ENCODE results near the gene DERL3.

DERL3 gene

DNA sequence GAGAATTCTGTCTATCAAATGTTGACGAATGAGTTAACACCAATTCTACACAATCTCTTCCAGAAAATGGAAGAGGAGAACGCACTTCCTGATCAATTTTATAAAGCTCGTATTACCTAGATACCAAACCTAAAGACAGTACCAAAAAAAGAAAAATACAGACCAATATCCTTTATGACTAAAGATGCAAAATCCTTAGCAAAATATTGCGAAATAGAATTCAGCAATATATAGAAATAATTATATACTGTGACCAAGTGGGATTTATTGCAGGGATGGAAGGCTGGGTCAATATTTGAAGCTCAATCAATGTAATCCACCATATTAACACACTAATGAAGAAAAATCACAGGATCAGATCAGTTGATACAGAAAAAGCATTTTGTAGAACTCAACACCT, 26.4 kb downstream of the DERL3 start:
- peaks cover 34% of the 10 kb centered on the region for H3K36me3 ChIP-seq (ENCODE audit: insufficient read depth, insufficient read length, low read length)
- H3K4me3 ChIP-seq (ENCODE audit: insufficient read length, low read depth), result no peak overlapping the region
- H3K27me3 ChIP-seq (ENCODE audit: insufficient read depth, insufficient read length), result no peaks in the 10 kb centered on the region
- H3K9me3 ChIP-seq (ENCODE audit: insufficient read depth, low read length), result no peaks in the 10 kb centered on the region
- no peaks in the 10 kb centered on the region for H3K4me1 ChIP-seq (ENCODE audit: insufficient read depth, insufficient read length)
- TF ChIP-seq YY1 (IDR thresholded peaks at IDR 0.05; ENCODE audit: insufficient read depth, insufficient read length) (no peak), ZNF274 (IDR thresholded peaks at IDR 0.05; ENCODE audit: low read depth, low read length) (no peak), SUZ12 (IDR thresholded peaks at IDR 0.05; ENCODE audit: extremely low read depth, insufficient read depth, insufficient read length) (no peak)
- H3K9ac ChIP-seq (ENCODE audit: insufficient read length, low read depth), result no peak overlapping the region
- no peak for DNase-seq (ENCODE audit: low read depth, low spot score)

DNA sequence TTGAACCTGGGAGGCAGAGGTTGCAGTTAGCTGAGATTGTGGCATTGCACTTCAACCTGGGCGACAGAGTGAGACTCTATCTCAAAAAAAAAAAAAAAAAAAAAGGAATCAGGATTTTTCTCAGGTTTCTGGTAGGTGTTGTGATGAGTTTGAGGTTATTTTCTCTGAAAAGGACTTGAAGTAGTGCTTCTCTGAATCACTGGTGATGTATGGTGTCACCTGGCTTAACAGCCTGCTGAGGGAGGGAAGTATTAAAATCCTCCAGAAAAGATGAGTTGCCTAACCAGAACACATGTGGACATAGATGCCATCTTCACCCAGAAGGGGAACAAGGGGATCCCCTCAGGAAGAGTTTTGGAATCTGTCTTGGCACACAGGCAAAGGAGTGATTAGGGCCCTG, 32.0 kb downstream of the DERL3 start:
- no peak for DNase-seq (ENCODE audit: low read depth, low spot score)
- TF ChIP-seq ZNF274 (IDR thresholded peaks at IDR 0.05; ENCODE audit: low read depth, low read length) (no peak), YY1 (IDR thresholded peaks at IDR 0.05; ENCODE audit: insufficient read depth, insufficient read length) (no peak), SUZ12 (IDR thresholded peaks at IDR 0.05; ENCODE audit: extremely low read depth, insufficient read depth, insufficient read length) (no peak)
- no peaks in the 10 kb centered on the region for H3K27me3 ChIP-seq (ENCODE audit: insufficient read depth, insufficient read length)
- no peak overlapping the region for H3K9ac ChIP-seq (ENCODE audit: insufficient read length, low read depth)
- no peak overlapping the region for H3K4me3 ChIP-seq (ENCODE audit: insufficient read length, low read depth)
- no peaks in the 10 kb centered on the region for H3K9me3 ChIP-seq (ENCODE audit: insufficient read depth, low read length)
- peaks cover 56% of the 10 kb centered on the region for H3K36me3 ChIP-seq (ENCODE audit: insufficient read depth, insufficient read length, low read length)
- peaks cover 7% of the 10 kb centered on the region for H3K4me1 ChIP-seq (ENCODE audit: insufficient read depth, insufficient read length)

DNA sequence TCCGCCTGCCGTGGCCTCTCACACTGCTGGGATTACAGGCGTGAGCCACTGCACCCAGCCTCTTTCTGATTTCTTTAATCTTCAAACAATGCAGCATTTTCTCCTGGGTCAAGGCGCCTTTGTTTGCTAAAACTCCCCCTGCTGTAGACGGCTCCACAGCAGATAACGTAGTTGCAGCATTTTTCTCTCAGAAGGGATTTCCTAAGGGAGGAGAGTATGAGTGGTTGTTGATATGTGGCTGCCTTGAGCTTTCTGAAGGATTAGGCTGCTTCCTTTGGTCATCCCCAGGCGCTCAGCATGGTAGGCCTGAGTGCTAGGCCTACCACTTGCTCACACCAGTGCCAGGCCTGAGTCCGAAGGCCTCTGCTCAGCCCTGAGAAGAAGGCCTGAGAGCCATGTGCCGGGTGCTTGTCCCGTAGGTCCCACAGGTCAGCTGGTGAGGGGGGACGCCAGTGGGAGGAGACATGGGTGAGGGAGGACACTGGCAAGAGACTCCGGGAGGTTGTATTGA, 34.0 kb downstream of the DERL3 start:
- peaks cover 7% of the 10 kb centered on the region for H3K4me1 ChIP-seq (ENCODE audit: insufficient read depth, insufficient read length)
- H3K36me3 ChIP-seq (ENCODE audit: insufficient read depth, insufficient read length, low read length), result peaks cover 66% of the 10 kb centered on the region
- H3K9me3 ChIP-seq (ENCODE audit: insufficient read depth, low read length), result no peaks in the 10 kb centered on the region
- TF ChIP-seq SUZ12 (IDR thresholded peaks at IDR 0.05; ENCODE audit: extremely low read depth, insufficient read depth, insufficient read length) (no peak), YY1 (IDR thresholded peaks at IDR 0.05; ENCODE audit: insufficient read depth, insufficient read length) (no peak)
- H3K27me3 ChIP-seq (ENCODE audit: insufficient read depth, insufficient read length), result no peaks in the 10 kb centered on the region
- H3K9ac ChIP-seq (ENCODE audit: insufficient read length, low read depth), result no peak overlapping the region
- H3K4me3 ChIP-seq (ENCODE audit: insufficient read length, low read depth), result no peak overlapping the region
- DNase-seq (ENCODE audit: low read depth, low spot score), result no peak

DNA sequence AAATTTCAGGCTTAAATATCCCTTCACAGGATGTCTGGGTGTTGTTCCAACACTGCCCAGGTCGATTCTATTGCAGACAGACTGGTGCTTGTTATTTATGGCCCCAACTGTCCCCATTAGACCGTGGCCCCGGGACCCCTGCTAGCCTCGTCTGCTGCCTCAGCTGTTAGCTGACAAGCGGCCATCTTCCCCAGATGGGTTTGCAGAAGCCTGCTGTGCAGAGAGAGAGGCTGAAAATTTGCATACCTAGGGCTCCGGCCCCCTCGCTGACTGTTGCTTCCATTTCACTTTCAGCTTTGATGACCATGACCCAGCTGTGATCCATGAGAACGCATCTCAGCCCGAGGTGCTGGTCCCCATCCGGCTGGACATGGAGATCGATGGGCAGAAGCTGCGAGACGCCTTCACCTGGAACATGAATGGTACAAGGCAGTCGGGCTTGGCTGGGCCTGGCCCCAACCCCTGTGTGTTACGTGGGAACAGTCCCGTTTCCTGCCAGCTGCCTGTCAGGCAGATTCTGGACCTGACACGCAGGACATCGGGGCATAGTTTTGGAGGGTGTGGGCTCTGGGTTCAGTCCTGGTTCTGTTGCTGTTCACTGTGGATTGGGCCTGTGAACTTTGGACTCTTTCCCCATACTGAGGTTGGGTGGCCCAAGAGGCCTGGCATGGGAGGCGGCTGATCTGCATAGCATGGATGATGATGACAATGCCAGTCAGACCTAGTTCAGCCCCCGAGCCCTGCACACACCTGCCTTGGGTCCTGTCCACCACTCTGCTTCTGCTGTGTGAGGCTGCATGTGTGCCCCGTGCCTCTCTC, 35.6 kb downstream of the DERL3 start:
- TF ChIP-seq ZNF274 (IDR thresholded peaks at IDR 0.05; ENCODE audit: low read depth, low read length), result no peak
- no peak for TF ChIP-seq YY1 (IDR thresholded peaks at IDR 0.05; ENCODE audit: insufficient read depth, insufficient read length)
- TF ChIP-seq SUZ12 (IDR thresholded peaks at IDR 0.05; ENCODE audit: extremely low read depth, insufficient read depth, insufficient read length), result no peak
- peaks cover 7% of the 10 kb centered on the region for H3K4me1 ChIP-seq (ENCODE audit: insufficient read depth, insufficient read length)
- no peaks in the 10 kb centered on the region for H3K9me3 ChIP-seq (ENCODE audit: insufficient read depth, low read length)
- no peaks in the 10 kb centered on the region for H3K27me3 ChIP-seq (ENCODE audit: insufficient read depth, insufficient read length)
- peaks cover 76% of the 10 kb centered on the region for H3K36me3 ChIP-seq (ENCODE audit: insufficient read depth, insufficient read length, low read length)
- H3K9ac ChIP-seq (ENCODE audit: insufficient read length, low read depth), result no peak overlapping the region
- H3K4me3 ChIP-seq (ENCODE audit: insufficient read length, low read depth), result no peak overlapping the region
- no peak for DNase-seq (ENCODE audit: low read depth, low spot score)

DNA sequence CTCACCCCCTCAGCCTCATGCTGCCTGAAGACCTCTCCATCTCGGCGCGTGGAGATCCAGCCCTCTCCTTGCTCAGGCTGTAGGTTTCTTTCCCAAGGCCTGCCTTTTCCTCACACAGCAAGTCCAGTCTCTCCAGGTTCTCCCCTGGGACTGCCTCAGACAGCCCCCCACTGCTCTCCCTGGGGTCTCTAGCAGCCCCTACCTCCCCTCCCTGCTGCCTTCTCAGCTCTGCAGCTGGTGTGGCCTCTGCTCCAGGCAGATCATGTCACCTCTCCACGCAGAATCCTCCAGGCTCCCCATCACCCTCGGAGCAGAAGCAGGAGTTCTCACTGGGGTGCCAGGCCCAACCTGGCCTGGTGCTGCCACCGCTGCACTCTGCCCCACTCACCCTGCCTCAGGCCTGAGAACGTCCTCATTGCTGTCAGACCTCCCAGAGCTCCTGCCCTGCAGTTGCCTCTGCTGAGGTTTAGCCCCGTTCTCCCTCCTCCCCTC, 36.9 kb downstream of the DERL3 start:
- Histone ChIP-seq H3K36me3 (ENCODE audit: insufficient read depth, insufficient read length, low read length) (peaks cover 78% of the 10 kb centered on the region), H3K27me3 (ENCODE audit: insufficient read depth, insufficient read length) (no peaks in the 10 kb centered on the region), H3K4me3 (ENCODE audit: insufficient read length, low read depth) (no peak overlapping the region), H3K9me3 (ENCODE audit: insufficient read depth, low read length) (no peaks in the 10 kb centered on the region), H3K4me1 (ENCODE audit: insufficient read depth, insufficient read length) (peaks cover 7% of the 10 kb centered on the region), H3K9ac (ENCODE audit: insufficient read length, low read depth) (no peak overlapping the region)
- no peak for DNase-seq (ENCODE audit: low read depth, low spot score)
- TF ChIP-seq YY1 (IDR thresholded peaks at IDR 0.05; ENCODE audit: insufficient read depth, insufficient read length) (no peak), ZNF274 (IDR thresholded peaks at IDR 0.05; ENCODE audit: low read depth, low read length) (no peak)

DNA sequence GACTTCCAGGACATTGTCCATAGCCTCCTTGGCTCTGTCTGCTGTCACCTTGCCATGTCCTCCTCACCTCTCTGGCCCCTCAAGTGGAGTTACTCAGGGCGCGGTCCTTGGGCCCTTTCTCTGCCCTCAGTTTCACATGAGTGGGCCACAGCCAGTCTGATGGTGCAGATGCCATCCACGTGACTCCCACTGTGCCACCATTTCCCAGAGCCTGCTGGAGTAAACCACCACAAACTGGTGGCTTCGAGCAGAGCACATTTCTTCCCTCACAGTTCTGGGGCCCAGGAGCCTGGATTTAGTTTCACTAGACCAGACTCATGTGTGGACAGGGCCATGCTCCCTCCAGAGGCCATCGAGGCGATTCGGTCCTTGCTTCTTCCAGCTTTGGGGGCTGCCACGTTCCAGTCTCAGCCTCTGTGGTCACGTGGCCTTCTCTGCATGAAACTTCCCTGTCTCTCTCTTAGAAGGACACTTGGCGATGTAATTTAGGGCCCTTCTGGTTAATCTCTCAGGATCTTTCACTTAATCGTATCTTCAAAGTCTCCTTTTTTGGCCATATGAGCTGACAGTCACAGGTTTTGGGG, 37.5 kb downstream of the DERL3 start:
- Histone ChIP-seq H3K27me3 (ENCODE audit: insufficient read depth, insufficient read length) (no peaks in the 10 kb centered on the region), H3K9me3 (ENCODE audit: insufficient read depth, low read length) (no peaks in the 10 kb centered on the region), H3K4me1 (ENCODE audit: insufficient read depth, insufficient read length) (peaks cover 7% of the 10 kb centered on the region), H3K36me3 (ENCODE audit: insufficient read depth, insufficient read length, low read length) (peaks cover 77% of the 10 kb centered on the region), H3K9ac (ENCODE audit: insufficient read length, low read depth) (no peak overlapping the region), H3K4me3 (ENCODE audit: insufficient read length, low read depth) (no peak overlapping the region)
- no peak for TF ChIP-seq YY1 (IDR thresholded peaks at IDR 0.05; ENCODE audit: insufficient read depth, insufficient read length)
- no peak for TF ChIP-seq SUZ12 (IDR thresholded peaks at IDR 0.05; ENCODE audit: extremely low read depth, insufficient read depth, insufficient read length)
- TF ChIP-seq ZNF274 (IDR thresholded peaks at IDR 0.05; ENCODE audit: low read depth, low read length), result no peak
- DNase-seq (ENCODE audit: low read depth, low spot score), result no peak
